ENCODE measurements around the gene ZC3H7A.
"Not testable (repeated sequence)": the region's sequence is repeated elsewhere in the genome, so short reads cannot be mapped to it uniquely, and the experiment has no call there.

- TF ChIP-seq KDM1A (CRISPR knock-in tag; IDR thresholded peaks at IDR 0.05); ZNF350 (CRISPR knock-in tag; IDR thresholded peaks at IDR 0.05; ENCODE audit: borderline replicate concordance, low read depth); NR2F6 (IDR thresholded peaks at IDR 0.05); NR2F6 (CRISPR knock-in tag; IDR thresholded peaks at IDR 0.05); FOSL2 (CRISPR knock-in tag; IDR thresholded peaks at IDR 0.05); DNMT3B (CRISPR knock-in tag; conservative IDR thresholded peaks at IDR 0.05); NFKB2 (CRISPR knock-in tag; IDR thresholded peaks at IDR 0.05; ENCODE audit: borderline replicate concordance); GPBP1L1 (CRISPR knock-in tag; IDR thresholded peaks at IDR 0.05); ZMYM3 (CRISPR knock-in tag; IDR thresholded peaks at IDR 0.05); ELK4 (CRISPR knock-in tag; IDR thresholded peaks at IDR 0.05; ENCODE audit: borderline replicate concordance); SIX4 (CRISPR knock-in tag; IDR thresholded peaks at IDR 0.05); MAFK (conservative IDR thresholded peaks at IDR 0.05 in 1 of 2, IDR thresholded peaks at IDR 0.05 in 1 of 2; ENCODE audit: low read length in 2 of 2): not testable (repeated sequence)
- TF ChIP-seq, protein P1, sequence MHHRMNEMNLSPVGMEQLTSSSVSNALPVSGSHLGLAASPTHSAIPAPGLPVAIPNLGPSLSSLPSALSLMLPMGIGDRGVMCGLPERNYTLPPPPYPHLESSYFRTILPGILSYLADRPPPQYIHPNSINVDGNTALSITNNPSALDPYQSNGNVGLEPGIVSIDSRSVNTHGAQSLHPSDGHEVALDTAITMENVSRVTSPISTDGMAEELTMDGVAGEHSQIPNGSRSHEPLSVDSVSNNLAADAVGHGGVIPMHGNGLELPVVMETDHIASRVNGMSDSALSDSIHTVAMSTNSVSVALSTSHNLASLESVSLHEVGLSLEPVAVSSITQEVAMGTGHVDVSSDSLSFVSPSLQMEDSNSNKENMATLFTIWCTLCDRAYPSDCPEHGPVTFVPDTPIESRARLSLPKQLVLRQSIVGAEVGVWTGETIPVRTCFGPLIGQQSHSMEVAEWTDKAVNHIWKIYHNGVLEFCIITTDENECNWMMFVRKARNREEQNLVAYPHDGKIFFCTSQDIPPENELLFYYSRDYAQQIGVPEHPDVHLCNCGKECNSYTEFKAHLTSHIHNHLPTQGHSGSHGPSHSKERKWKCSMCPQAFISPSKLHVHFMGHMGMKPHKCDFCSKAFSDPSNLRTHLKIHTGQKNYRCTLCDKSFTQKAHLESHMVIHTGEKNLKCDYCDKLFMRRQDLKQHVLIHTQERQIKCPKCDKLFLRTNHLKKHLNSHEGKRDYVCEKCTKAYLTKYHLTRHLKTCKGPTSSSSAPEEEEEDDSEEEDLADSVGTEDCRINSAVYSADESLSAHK (CRISPR knock-in tag; IDR thresholded peaks at IDR 0.05; ENCODE audit: borderline replicate concordance): not testable (repeated sequence)
- TF ChIP-seq, protein P2, sequence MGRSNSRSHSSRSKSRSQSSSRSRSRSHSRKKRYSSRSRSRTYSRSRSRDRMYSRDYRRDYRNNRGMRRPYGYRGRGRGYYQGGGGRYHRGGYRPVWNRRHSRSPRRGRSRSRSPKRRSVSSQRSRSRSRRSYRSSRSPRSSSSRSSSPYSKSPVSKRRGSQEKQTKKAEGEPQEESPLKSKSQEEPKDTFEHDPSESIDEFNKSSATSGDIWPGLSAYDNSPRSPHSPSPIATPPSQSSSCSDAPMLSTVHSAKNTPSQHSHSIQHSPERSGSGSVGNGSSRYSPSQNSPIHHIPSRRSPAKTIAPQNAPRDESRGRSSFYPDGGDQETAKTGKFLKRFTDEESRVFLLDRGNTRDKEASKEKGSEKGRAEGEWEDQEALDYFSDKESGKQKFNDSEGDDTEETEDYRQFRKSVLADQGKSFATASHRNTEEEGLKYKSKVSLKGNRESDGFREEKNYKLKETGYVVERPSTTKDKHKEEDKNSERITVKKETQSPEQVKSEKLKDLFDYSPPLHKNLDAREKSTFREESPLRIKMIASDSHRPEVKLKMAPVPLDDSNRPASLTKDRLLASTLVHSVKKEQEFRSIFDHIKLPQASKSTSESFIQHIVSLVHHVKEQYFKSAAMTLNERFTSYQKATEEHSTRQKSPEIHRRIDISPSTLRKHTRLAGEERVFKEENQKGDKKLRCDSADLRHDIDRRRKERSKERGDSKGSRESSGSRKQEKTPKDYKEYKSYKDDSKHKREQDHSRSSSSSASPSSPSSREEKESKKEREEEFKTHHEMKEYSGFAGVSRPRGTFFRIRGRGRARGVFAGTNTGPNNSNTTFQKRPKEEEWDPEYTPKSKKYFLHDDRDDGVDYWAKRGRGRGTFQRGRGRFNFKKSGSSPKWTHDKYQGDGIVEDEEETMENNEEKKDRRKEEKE (IDR thresholded peaks at IDR 0.05): not testable (repeated sequence)
Measured at GRCh38 chr16:11823645-11824044, 26.6 kb upstream of the ZC3H7A start.

All from HepG2 (cell line).